HG02981 (cell line): ENCODE results near the gene RARRES2.
"Not testable (repeated sequence)": the region's sequence is repeated elsewhere in the genome, so short reads cannot be mapped to it uniquely, and the experiment has no call there.

Experiments
- ATAC-seq: cut with Tn5 transposase; IDR thresholded peaks from one replicate; pipeline ENCODE4 v1.9.1; 2021; ENCODE audit warnings: mild to moderate bottlenecking, moderate library complexity; ENCODE audit not compliant: unreplicated experiment

RARRES2 gene

DNA sequence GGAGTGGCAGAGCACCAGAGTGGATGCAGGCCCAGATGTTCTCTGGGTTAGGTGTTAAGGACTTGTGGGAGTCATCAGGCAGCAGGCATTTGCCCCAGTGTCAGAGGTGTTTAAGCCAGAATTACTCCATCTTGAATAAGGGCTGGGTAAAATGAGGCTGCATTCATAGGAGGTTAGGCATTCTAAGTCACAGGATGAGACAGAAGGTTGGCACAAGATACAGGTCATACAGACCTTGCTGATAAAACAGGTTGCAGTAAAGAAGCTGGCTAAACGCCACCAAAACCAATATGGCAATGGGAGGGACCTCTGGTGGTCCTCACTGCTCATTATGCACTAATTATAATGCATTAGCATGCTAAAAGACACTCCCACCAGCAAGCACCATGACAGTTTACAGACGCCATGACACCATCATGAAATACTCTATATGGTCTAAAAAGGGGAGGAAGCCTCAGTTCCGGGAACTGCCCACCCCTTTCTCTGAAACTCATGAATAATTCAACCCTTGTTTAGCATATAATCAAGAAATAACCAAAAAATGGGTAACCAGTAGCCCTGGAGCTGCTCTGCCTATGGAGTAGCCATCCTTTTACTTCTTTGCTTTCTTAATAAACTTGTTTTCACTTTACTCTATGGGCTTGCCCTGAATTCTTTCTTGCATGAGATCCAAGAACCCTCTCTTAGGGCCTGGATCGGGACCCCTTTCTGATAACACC lies 19.2 kb downstream of the RARRES2 start:
- peak; percentile 30 for ATAC-seq

DNA sequence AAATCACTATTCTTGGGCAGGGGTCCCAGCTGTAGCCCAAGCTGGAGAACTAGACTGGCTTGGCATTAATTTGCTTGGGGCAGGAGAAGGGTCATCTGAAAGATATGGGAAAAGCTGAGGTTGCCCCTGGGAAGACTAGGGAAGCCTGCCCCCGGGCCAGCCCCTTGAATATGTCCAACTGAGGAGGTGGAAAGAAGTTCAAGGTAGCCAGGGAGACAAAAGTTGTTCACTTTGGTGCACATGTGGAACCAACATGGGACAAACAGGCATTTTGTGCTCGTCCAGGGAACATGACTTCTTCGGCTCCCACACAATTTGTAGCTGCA lies 19.7 kb downstream of the RARRES2 start:
- no peak for ATAC-seq

DNA sequence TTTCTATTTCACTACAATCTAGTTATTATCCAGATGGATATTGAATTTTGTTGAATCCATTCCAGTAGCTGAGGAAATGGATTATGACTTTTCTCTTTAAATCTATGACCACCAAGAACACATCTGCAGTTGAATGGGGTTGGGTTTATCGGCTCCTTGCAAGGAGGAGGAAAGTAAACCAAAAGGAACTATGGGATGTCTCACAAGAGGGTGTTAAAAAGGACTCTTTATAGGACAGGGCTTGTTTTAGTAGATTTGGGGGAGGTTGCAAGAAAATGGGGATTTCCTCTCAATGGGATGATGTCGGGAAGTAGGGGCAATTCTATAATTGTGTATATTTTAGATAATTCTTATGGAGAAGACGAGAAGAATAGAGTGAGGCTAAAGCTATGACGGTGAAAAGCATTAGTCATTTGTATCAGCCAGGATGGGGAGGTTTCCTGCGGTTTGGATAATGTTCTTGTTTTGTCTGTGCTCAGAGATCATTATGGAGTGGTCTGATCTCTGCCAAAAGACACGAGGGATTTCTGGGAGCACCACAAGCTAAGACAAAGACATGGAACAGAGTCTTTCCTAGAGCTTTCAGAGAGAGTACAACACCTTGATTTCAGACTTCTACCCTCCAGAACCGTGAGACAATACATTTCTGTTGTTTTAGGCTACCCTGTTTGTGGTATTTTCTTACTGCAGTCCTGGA lies 23.5 kb downstream of the RARRES2 start:
- ATAC-seq = no peak

DNA sequence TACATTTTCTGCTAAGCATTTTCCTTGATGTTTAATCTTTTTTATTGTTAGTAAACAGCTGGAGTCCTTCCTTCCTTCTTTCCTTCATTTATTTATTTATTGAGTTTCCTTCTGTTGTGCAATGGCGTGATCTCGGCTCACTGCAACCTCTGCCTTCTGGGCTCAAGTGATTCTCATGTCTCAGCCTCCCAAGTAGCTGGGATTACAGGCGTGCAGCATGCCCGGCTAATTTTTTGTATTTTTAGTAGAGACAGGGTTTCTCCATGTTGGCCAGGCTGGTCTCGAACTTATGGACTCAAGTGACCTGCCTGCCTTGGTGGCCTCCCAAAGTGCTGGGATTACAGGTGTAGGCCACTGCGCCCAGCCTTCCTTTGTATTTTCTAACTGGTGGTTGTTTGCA lies 24.4 kb downstream of the RARRES2 start:
- ATAC-seq = not testable (repeated sequence)

DNA sequence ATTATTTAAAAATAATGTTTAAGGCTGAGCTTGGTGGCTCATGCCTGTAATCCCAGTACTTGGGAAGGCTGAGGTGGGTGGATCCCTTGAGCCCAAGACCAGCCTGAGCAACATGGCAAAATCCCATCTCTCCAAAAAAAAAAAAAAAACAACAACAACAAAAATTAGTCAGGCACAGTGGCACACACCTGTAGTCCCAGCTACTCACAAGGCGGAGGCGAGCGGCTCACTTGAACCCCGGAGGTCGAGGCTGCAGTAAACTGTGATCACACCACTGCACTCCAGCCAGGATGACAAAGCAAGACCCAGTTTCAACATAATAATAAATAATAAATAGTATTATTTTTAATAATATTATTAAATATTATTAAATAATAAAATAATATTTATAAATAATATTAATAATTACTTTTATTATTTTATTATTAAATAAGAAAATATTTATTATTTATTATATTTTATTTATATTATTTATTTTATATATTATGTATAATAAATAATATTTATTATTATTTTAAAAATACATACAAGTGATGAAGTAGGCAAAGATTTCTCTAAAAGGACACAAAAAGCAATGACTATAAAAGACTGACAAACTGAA lies 26.7 kb downstream of the RARRES2 start:
- ATAC-seq = no peak

DNA sequence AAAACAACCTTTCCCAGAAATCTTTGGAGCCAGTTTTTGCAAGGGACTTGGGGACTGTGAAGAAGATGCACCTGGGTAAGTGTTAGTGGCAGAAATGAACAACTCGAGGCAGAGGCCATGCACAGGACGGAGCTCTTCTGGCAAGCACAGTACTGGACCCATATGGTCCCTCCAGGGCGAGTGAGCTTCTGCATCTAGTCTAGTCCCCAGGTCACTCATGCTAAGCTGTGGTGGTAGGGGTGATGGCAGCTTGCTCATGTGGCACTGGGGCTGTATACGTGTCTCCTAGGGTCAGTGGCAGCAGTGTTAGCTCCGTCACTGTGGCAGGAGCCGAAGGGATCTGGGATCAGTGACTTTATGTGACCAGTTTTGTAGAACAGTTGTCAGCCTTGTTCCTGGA lies 27.6 kb downstream of the RARRES2 start:
- no peak for ATAC-seq

DNA sequence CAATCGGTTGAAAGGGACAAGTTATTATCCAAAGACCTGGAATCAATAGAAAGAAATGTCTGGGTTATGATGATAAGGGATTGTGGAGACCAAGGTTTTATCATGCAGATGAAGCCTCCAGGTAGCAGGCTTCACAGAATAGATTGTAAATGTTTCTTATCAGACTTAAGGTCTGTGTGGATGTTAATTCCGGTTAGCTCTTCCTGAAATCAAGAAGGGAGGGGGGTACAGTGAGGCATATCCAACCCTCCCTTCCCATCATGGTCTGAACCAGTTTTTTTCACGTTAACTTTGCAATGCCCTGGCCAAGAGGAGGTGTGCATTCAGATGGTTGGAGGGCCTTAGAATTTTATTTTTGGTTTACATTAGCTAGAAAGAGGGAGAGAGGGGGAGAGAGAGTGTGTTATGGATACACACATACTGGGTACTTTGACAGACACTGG lies 28.0 kb downstream of the RARRES2 start:
- ATAC-seq = no peak

DNA sequence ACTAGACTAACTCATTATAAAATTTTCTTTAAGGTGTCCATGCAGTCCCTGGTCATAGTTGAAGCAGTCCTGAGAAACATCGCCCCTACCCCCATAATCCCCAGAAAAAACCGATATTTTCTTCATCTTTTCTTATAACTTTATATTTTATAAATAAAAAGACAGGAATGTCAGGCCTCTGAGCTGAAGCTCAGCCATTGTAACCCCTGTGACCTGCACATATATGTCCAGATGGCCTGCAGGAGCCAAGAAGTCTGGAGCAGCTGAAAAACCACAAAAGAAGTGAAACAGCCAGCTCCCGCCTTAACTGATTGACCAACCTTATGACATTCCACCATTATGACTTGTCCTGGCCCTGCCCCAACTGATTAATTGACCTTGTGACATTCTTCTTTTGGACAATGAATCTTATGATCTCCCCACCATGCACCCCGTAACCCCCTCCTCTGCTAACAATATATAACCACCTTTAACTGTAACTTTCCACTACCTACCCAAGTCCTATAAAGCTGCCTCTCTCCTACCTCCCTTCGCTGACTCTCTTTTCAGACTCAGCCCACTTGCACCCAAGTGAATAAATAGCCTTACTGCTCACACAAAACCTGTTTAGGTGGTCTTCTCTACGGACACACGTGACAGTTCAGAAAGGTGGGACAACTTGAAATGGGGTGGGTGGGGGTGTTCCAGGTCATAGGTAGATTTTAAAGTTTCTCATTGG lies 28.6 kb downstream of the RARRES2 start:
- ATAC-seq = not testable (repeated sequence)

DNA sequence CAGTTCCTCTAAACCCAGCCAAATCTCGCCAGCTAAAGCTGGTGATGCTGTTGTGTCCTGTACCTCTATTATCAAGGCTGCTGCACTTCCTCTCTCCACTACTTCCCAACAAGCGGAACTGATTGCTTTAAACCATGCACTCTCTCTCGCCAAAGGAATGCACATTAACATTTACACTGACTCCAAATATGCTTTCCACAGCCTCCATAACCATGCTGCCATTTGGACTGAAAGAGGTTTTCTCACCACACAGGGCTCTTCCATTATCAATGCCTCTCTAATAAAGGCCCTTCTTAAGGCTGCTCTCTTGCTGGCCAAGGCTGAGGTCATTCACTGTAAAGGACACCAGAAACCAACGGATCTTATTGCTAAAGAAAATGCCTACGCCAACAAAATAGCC lies 29.7 kb downstream of the RARRES2 start:
- no peak for ATAC-seq

DNA sequence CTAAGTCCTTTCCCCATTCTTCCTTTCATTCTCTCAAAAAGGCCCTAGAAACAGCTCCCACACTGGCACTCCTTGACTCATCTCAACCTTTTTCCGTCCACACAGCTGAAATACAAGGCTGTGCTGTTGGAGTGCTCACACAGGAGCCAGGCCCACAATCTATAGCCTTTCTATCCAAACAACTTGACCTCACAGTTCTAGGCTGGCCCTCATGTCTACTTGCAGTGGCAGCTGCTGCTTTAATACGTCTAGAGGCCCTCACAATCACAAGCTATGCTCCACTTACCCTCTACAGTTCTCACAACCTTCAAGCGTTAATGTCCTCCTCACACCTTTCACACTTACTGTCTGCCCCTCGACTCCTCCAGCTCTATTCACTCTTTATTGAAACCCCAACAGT lies 30.3 kb downstream of the RARRES2 start:
- ATAC-seq = no peak

DNA sequence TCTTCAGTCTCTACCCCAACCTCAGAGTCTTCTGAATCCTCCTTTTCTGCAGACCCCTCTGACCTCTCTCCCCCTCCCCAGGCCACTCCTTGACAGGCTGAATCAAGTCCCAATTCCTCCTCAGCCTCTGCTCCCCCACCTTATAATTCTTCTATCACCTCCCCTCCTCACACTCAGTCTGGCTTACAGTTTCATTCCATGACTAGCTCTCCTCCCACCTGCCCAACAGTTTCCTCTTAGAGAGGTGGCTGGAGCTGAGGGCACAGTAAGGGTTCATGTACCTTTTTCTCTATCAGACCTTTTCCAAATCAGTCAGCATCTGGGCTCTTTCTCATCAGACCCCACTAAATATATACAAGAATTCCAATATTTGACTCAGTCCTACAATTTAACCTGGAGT lies 32.9 kb downstream of the RARRES2 start:
- no peak for ATAC-seq

DNA sequence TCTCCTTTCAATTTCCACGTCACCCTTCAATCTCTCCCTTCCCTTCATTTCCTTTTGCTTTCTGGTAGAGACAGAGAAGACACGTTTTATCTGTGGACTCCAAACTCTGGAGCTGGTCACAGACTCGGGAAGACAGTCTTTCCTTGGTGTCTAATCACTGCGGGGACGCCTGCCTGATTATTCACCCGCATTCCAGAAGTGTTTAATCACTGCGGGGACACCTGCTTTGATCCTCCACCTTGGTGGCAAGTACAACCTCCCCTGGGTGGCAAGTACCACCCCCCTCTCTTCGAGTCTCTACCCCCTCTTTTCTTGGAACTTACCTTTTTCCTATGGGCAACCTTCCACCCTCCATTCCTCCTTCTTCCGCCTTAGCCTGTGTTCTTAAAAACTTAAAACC lies 33.5 kb downstream of the RARRES2 start:
- ATAC-seq = no peak

DNA sequence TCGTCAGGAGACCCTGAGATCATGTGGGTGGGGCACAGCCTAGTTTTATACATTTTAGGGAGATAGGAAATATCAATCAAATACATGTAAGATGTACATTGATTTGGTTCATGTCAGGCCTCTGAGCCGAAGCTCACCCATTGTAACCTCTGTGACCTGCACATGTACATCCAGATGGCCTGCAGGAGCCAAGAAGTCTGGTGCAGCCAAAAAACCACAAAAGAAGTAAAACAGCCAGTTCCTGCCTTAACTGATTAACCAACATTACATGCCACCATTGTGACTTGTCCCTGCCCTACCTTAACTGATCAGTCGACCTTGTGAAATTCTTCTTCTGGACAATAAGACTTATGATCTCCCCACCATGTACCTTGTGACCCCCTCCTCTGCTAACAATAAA lies 34.3 kb downstream of the RARRES2 start:
- ATAC-seq = no peak

DNA sequence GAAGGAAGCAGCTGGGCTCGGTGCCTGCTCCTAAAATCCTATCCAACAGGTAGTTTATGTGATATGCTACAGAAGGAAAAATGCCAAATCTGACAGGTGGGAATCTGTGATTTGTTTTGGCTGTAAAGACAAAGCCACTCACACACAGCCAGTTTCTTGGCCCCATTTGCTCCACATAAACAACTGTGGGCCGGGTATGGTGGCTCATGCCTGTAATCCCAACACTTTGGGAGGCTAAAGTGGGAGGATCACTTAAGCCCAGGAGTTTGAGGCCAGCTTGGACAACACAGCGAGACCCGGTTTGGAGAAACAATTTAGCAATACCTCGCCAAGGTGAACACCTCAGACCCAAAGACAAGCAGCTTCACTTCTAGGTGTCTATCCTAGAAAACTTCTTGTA lies 35.1 kb downstream of the RARRES2 start:
- not testable (repeated sequence) for ATAC-seq

DNA sequence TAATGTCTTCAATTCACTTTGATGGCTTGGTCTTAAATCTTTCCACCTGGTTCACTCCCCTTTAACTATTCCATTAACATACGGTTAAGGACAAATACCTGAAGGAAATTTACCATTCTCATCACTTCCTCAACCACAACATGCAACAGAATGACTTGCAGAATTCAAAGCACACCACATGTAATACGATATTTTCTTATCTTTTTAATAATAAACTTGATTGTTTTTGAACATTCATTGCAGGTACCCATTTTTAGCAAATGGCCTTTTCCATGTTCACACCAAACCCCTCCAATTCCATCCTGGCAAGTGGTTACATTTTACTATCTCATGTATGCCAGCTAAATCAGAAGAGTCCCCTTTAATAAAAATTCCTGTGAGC lies 35.5 kb downstream of the RARRES2 start:
- ATAC-seq = not testable (repeated sequence)

DNA sequence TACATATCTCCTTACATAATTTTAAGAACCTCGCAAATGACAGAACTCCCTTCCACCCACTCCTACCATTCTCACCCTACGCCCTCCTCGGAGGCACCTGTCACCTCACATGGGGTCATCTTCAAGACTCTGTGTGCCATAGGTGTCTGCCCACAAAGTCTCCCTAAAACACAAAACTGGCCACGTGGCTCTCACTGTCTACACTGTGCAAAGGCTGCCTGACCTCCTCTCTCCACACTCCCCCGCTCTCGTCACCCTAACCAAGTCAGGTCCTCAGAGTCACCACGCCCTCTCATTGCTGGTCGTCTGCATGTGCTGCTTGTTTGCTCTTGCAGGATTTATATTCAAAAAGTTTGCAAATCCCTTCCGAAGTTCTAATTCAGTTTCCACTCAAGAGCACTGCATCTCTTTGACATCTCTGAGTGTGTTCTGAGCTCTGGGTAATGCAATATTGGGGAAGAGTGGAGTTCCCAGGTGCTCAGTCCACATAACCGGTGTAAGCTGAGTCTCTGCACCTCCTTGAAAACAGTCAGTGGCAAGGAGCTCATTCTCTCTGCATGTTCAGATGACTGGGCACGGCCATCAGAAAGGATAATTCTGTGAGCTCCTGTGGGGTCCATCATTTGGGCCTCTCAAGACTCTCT lies 36.0 kb downstream of the RARRES2 start:
- ATAC-seq = not testable (repeated sequence)

DNA sequence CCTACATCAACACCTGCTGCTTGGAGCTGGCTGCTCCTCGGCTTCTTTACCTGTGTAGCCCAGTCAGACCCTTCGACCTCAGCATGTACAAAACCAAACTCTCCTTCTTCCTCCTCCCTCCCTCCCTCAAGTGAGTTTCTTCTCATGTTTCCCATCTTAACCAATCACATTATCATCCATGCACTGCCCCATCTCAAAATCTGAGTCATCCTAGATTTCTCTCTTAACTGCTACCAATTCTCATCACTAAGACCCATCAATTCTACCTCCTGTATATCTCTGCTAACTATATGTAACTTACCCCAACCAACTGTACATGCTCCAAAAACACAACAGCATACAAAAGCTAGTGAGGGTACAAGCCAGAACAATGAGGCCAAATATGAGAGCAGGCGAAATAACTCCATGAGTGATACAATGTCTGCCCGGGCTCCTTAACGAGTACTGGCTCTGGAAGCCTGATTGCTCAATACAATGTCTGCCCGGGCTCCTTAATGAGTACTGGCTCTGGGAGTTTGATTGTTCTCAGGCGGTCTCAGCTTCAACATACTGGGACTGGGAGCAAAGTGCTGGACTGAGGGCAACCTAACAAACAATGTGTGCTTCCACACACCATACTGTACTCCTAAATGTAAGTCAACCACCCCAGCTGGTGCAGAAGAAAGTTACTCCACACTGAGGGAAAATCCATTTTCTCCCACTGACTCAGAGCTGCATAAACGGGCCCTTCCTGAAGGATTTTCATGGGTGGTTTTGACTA lies 36.8 kb downstream of the RARRES2 start:
- not testable (repeated sequence) for ATAC-seq

DNA sequence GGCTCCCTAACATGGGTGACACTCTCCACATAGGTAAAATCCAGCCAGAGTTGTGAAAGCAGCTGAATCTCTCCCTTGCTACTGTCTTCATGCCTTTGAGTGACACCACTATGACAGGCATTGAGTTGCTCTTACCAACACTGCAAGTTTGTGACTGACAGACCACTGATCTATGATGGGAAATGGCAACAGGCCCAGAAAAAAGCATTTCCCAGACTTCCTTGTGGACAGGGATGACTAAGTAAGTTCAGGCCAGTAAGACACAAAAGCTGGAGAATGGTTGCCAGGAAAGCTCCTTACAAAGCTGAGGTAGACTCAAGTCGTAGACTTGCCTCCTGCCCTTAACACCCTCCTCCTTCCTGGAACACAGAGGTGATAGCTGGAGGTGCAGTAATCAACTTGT lies 38.5 kb downstream of the RARRES2 start:
- not testable (repeated sequence) for ATAC-seq

DNA sequence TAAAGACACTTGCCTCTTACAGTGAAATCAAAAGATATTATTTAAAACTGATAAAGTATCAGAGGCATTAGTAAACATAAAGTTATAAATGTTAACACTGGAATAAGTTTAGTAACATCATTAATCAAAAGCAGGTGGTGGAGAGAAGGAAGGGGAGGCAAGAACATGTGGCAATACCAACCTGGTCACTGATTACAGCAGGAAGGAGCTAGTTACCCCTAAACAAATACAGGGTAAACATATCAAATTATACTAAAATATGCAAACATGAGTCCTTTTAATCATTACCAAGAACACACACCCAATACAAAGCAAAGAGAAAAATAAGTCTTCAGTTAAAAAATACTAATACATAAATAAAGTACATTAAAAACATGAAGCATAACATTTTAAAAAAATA lies 43.5 kb downstream of the RARRES2 start:
- ATAC-seq = not testable (repeated sequence)

DNA sequence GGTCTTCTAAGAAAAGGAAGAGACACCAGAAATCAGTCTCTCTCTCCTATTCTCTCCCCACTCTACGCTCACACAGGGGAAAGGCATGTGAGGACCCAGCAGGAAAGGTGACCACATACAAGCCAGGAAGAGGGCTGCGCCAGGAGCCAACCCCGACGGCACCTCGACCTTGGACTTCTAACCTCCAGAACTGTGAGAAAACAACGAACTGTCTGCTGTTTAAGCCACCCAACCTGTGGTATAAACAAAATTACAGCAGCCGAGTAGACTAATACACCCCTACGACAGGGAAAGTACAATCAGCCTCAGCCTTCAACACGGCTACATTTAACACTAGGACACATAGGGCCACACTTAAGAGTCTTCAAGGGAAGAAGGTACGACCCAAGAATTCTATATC lies 44.6 kb downstream of the RARRES2 start:
- ATAC-seq = not testable (repeated sequence)
